Stimulated activated CD4-positive, alpha-beta T cell treated with anti-CD3 and anti-CD28 coated beads, Interleukin-15, amount 100 ng/mL, for 1 hour (primary cell): ENCODE measurements around the gene ZNF142.

Experiments used
- DNase-seq, 2 donors: peaks; one replicate each; pipeline ENCODE4 v3.0.0-alpha.2; 2020; ENCODE audit warnings: low read depth in 1 of 2, low spot score in 1 of 2

The ZNF142 gene

DNA sequence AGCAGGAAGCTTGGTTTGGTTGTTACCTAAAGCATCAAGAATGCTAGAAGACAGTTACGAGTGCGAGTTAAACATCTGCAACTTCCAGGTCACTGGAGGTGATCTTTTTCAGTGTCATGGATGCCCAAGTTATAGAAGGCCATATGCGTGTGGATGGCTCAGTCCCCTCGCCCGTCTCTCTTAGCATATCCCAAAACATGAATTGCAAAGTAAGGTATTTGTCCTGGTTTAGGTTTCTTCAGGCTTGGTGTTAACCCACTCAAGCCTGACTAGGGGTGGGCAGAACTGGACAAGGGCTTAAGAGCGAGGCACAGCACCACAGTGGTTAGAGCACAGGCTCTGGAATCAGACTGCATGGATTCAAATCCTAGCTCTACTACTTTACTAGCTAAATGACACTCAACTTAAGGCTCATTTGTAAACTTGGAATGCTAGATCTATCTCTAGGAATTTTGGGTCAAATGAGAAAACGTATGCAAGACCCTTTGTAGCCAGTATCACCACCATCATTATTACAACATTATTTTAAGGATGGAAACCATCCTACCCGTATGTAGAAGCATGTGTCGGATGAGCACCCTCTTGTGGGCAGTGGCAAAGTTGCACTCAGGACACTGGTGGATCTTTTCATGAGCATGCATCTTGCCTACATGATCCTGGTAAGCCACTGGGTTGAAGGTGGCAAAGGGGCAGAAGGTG, 11.2 kb downstream of the ZNF142 start:
- no peak for DNase-seq

DNA sequence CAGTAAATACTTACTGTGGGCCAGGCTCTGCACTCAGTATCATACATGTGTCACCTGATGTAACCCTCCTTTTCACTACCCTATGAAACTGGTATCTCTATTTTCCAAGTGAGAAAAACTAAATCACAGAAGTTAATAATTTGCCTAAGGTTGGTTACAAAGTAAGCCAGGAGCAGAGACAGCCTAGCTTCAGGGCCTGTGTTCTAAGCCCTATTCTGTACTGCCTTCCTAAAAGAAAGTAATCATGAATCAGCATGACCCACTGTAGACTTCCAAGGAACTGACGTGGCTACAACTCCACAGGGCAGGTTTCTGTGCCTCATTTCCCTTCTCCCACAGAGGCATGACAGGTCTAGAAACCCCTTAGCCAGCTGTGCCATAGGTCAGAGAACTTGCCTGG, 14.3 kb downstream of the ZNF142 start:
- DNase-seq: no peak

DNA sequence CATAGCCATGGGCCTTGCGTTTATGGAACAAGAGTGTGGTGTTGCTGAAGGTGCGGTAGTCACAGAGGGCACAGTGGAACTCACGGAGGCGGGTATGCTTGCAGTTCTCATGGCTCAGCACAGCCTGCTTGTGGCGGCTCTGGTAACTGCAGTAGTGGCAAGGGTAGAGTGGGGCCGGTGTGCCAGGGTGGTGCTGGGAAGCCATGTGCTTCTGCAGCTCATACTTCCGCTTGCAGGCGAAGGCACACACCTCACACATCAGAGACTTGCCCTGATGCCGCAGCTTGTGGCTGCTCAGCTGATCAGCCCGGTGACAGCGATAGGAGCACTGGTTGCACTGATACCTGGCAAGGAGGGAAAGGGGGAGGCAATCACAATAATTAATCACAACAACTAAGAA, 14.7 kb downstream of the ZNF142 start:
- no peak for DNase-seq

DNA sequence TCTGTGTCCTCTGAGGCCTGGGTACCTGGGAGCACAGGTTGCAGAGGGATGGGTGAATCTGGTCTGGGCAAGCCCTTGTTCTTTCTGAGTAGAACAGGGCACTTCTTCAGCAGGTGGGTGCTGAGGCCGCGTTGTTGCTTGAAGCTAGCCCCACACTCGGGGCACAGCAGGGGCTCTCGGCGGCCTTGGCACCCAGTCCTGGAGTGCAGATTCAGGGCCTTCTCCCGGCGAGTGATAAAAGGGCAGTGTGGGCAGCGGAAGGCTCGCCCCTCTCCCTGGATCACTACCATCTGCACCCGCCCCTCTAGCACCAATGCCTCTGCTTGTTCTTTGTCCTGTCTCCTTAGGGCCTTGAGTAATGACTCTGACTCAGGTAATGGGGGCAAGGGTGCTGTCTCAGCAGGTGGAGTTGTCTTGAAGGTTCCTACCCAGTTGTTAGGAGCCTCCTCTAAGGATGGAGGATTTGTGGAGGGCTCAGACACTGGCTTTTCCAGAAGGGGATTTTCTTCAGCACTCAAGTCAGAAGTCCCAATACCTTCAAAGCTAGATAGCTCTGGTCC, 15.6 kb downstream of the ZNF142 start:
- no peak for DNase-seq

DNA sequence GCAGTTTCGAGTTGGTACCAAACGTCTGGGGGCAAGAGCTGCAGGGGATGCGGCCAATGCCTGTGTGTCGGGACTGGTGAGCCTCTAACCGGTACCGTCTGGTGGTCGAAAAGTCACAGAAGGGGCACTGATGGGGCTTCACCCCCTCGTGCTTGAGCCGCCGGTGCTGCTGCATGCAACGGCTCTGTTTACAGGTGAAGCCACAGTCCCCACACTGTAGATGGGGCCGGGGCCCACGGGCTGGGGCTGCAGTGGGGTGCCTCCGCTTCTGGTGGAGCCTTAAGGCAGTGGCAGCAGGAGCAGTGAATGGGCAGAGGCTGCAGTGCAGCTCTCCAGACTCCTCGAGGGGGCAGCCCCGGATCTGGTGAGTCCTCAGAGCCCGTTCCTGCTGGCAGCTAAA, 16.6 kb downstream of the ZNF142 start:
- no peak for DNase-seq

DNA sequence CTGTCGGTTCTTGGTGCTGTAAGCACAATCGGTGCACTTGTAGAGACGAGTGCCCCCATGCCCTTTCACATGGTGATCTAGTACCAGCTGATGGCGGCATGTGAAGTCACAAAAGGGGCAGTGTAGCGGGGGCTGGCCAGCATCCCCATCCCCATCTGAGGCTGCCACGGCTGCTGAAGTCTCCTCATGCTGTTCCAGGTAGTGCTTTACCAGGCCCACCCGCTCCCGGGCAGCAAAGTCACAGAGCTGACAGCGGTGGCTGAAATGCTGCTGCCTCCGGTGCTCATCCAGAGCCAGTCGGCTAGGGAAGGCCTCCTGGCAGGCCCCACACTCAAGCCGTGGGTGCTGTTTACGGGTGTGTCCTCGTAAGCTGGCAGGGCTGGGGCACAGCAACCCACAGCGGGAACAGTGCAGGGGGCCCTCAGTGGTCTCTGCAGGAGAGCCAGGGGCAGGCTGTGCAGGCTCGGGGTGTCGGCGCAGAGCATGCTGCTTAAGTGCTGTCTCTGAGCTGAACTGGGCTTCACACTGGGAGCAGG, 17.2 kb downstream of the ZNF142 start:
- DNase-seq: no peak

DNA sequence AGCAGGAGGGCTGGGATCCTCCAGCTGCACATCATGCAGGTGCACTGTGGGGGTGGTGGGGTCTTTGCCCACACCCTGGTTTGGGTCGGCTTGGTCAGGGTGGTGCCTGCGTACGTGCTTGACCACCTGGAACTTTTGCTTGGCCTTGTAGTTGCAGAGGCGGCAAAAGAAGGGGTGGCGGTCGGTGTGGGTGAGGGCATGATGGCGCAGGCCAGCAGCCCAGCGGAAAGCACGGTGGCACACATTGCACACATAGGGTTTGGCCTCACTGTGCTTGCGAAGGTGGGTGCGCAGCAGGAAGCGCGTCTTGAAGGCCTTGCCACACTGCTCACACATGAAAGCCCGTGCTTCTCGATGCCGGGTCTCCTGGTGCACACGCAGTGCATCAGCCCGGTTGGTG, 21.1 kb downstream of the ZNF142 start:
- no peak for DNase-seq

DNA sequence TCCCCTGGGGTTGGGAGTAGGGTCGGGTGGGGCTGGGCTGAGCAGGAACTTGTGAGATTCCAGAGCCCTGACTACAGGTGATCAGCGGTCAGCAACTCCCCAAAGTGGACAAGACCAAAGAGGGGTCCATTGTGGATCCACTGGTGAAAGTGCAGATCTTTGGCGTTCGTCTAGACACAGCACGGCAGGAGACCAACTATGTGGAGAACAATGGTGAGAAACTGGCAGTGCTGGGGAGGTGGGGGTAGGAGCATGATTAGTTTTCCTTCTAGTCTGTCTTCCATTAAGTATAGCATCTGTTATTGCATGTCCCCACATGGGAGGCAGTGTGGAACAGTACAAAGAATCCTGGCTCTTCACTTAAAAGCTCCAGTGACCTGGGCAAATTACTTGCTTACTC, 23.7 kb downstream of the ZNF142 start:
- no peak for DNase-seq

DNA sequence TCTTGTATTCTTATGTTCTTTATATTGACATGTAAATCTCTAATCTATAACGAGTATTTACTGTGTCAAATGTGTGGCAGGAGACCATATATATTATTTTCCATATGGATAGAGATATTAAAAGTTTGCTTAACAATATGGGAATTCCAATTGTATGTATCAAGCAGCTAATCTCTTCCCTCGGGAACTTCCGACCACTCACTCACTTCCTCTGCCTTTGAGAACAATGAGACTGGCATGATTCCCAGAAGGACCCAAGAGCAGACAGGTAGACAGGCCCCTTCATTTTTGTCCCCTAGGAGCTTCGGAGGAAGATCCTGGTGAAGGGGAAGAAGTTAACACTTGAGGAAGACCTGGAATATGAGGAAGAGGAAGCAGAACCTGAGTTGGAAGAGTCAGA, 27.6 kb downstream of the ZNF142 start:
- DNase-seq: no peak

DNA sequence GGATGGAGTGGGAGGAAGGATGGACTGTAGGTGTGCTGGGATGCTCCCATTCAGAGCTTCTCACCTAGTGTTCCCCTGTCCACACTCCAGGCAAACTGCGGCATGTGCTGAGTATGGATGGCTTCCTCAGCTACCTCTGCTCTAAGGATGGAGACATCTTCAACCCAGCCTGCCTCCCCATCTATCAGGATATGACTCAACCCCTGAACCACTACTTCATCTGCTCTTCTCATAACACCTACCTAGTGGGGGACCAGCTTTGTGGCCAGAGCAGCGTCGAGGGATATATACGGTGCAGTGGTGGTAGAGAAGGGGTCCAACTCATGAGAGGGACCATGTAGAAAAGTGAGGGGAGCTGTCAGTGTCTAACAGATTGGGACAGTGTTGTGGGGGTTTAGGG, 31.5 kb downstream of the ZNF142 start:
- no peak for DNase-seq

DNA sequence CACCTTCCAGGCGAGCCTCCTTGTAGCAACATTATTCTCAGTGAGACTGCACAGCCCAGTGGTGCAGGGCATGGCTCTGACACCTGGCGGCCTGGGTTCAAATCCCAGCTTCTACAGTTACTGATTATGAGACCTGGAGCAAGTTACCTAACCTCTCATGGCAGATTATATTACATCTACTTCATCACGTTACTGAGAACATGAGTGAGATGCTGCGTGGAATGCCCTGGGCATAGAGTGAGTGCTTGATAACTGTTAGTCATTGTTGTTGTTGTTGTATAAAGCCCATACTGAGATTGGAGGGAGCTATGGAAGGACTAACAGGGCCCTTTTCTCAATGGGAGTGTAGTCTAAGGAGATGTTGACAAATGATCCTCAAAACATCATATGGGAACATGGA, 33.1 kb downstream of the ZNF142 start:
- no peak for DNase-seq

DNA sequence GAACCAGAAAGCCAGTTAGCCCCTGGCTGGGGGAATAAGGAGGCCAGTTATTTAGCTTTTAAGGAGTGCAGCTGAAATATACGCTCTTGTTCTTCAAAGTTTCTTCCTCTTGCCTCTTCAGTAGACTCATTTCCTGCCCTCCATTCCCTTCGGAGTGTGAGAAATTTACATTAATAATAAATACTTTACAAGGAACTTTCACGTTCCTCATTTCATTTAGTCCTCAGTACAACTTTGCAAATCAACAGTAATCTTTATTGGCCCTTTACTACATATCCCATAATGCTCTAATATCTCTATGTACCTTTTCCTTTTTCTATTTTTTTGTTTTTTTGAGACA, 36.1 kb downstream of the ZNF142 start:
- DNase-seq: no peak

DNA sequence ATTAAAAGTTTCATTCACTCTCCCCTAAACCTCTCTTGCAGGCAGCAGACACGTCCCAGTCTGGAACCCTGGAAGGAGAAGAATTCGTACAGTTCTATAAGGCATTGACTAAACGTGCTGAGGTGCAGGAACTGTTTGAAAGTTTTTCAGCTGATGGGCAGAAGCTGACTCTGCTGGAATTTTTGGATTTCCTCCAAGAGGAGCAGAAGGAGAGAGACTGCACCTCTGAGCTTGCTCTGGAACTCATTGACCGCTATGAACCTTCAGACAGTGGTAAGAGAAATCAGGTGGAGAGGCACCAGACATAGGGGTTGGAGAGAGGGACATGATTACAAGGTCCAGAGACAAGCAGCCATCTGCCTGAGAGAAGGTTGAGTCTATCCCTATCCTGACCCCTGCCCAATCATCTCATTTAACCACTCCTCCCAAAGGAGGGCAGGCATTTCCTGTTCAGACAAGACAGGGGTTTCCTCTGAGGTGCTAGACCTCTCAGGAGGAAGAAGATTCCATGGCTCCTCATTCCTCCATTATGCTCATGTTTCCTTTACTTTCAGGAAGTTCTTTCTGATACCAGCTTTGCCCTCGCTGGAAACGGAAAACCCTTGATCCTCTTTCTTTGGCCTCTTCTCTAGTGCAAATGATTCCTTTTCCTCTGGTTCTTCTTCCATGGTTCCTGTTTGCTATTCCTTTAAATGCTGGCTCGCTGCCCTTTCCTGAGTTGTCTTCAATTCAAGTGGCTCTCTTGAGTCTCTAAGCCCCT, 36.6 kb downstream of the ZNF142 start:
- no peak for DNase-seq

DNA sequence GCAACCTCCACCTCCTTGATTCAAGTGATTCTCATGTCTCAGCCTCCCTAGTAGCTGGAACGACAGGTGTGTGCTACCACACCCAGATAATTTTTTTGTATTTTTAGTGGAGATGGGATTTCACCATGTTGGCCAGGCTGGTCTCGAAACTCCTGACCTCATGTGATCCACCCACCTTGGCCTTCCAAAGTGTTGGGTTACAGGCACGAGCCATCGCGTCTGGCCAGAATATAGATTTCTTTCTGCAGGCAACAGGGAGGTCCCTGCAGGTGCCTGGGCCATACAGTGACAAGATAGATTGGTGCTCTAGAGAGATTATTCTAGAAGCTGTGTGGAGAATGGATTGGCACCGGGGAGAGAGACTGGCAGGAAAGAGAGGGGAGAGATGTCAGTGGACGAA, 38.4 kb downstream of the ZNF142 start:
- DNase-seq: no peak

DNA sequence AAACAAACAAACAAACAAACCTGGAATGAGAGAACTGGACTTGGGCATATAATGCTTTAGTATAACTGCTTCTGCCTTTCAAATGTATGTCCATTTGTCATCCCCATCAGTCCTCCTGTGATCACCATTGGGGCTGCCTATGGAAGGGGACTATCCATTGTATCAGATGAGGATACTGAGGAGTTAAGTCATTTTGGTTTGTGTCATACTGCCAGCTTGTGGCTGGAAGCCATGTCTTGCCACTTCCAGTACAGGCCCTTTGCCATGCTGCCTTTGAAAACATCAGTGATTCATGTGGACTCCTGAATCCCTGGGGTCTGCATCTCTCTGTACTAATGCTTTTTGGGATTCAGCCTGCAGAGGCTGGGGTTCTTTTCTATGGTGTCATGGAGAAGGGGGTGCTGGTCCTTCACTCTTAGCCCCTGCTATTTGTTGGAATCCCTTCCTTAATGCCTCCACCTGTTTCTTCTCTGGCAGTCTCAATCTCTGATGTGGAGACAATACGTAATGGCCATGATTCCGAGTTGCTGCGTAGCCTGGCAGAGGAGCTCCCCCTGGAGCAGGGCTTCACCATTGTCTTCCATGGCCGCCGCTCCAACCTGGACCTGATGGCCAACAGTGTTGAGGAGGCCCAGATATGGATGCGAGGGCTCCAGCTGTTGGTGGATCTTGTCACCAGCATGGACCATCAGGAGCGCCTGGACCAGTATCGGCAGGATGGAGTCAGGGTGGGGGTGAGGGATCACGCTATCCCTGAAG, 41.1 kb downstream of the ZNF142 start:
- DNase-seq: no peak

DNA sequence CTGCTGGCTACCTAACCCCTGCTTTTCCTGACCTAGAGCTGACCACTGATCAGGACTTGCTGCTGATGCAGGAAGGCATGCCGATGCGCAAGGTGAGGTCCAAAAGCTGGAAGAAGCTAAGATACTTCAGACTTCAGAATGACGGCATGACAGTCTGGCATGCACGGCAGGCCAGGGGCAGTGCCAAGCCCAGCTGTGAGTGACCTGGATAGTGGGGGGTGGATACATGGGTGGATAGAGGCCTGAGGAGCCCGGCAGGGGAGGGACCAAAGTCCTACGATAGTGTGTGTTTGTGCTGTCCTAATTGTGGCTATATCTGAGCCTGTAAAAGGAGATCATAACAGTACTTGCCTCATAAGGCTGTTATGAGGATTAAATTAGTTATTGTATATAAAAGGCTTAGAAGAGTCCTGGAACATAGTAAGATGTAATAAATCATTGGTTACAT, 43.5 kb downstream of the ZNF142 start:
- DNase-seq: no peak

DNA sequence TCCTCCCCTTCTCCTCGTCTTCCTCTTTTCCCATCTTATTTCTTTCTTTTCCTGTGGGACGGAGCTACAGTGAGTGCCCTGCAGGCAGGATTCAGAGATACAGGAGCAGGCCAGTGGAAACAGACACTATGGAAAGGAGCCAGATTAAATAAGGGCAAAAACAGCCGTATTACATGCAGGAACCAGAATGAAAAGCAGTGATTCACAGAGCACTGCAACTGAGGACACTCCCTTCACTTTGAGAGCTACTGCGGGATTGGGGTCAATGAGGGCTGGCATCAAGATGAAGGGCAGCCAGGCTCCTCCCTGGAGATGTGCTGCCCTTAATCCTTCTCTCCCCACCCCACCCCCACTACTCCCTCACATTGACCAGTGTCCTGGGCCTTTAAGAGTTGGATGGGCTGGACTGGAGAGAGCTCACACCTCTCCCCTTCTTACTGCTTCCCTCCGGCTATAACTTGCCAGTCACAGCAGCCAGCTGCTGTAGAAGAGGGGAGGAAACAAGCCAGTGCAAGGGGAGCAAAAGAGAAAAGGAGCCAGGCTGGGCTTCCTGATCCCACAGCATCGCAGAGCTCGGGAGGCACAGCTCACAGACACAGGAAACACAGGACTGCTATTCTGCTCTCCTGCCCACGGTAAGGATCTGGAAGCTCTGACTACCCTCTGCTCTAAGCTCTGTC, 51.8 kb downstream of the ZNF142 start, which contains the start of gene PLCD4:
Gene PLCD4, plus strand, starts transcription at position 464 of the 680 bp plus-strand sequence. CDS start 7,841 bp downstream, outside the sequence.
- no peak for DNase-seq

DNA sequence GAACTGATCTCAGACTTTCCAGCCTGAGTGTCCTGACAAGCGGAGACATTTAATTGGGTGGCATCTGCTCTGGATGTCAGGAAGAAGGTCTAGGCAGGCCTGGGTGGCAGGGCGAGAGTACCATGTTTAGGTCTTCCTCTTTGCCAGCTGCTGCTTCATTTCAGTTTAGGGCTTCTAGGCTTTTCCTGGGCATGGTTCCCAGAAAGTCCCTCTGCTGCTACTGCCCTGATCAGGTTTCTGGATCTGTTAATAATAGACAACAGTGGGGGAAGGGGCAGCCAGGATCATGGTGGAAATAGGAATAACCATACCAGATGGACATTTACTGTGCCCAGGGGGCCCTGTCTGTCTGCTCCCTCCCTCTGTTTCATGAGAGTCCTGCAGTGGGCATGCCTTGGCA, 54.0 kb downstream of the ZNF142 start:
- no peak for DNase-seq
